Frontal cortex (tissue), 4 donors: Measurements from ENCODE around the gene TMOD4. TPM values are rescaled to one million over a fixed set of nuclear protein-coding genes. Genes with fewer than 3 reads are reported as not detected.
A peak's percentile ranks its signal among the peaks of the same experiment; 100 is the strongest.

ENCODE experiments used
- DNase-seq, 2 donors: peaks; one replicate each; pipeline ENCODE4 v3.0.0; 2012; ENCODE audit warnings: low spot score in 2 of 2
- FAIRE-seq: peaks from 2 replicates; lab custom pipeline; 2012; peaks lifted over from hg19 to GRCh38; lab: Jason Lieb, UNC
- total RNA-seq: library from RNA; depleted of rRNA; stranded (reverse); fragments of >200 nt; gene quantifications from one replicate; pipeline ENCODE4 v1.2.3, GENCODE V29; 2014
- donor health status: control.
- donor health status: control.
- donor health status: control.

Gene TMOD4
- total RNA-seq, 1 donor from 2014 or later = not detected

GRCh38 chr1:151144474-151145303 is 31.1 kb downstream of the TMOD4 start:
- no peak for DNase-seq
- no peak for FAIRE-seq

GRCh38 chr1:151143986-151144385 is 31.8 kb downstream of the TMOD4 start:
- no peak for FAIRE-seq

GRCh38 chr1:151143057-151143435 is 32.7 kb downstream of the TMOD4 start:
- no peak for FAIRE-seq
- no peak for DNase-seq

More at GRCh38 chr1:151143986-151144385, 31.8 kb downstream of the TMOD4 start:
- no peak for DNase-seq

GRCh38 chr1:151142411-151143056 is 33.2 kb downstream of the TMOD4 start:
- DNase-seq = no peak
- FAIRE-seq = no peak

GRCh38 chr1:151137789-151138188 is 38.0 kb downstream of the TMOD4 start:
- FAIRE-seq (no peak), DNase-seq (no peak)

GRCh38 chr1:151135433-151136385 is 40.1 kb downstream of the TMOD4 start:
- no peak for FAIRE-seq

GRCh38 chr1:151134991-151135390 is 40.8 kb downstream of the TMOD4 start:
- no peak for FAIRE-seq
- no peak for DNase-seq

More at GRCh38 chr1:151135433-151136385, 40.1 kb downstream of the TMOD4 start:
- peak in 1 of 2 donors; percentile 4 for DNase-seq

GRCh38 chr1:151134396-151134795 is 41.4 kb downstream of the TMOD4 start:
- peak in 1 of 2 donors; percentile 20 for DNase-seq
- FAIRE-seq = no peak

- no peak for FAIRE-seq
- DNase-seq = peak in 1 of 2 donors; percentile 19
Measured at GRCh38 chr1:151133018-151133806, 42.6 kb downstream of the TMOD4 start.

- no peak for FAIRE-seq
- DNase-seq = peak in 1 of 2 donors; percentile 28
Measured at GRCh38 chr1:151132335-151133017, 43.3 kb downstream of the TMOD4 start.

- peak in 1 of 2 donors; percentile 37 for DNase-seq
- FAIRE-seq = no peak
Measured at GRCh38 chr1:151131701-151132334, 44.0 kb downstream of the TMOD4 start.

- DNase-seq (peak; percentile 61 to 82), FAIRE-seq (no peak)
Measured at GRCh38 chr1:151130987-151131586, 44.7 kb downstream of the TMOD4 start.

GRCh38 chr1:151128800-151129199 is 47.0 kb downstream of the TMOD4 start:
- DNase-seq (no peak), FAIRE-seq (no peak)

GRCh38 chr1:151124763-151125403 is 50.9 kb downstream of the TMOD4 start:
- FAIRE-seq (no peak), DNase-seq (no peak)
